ENCODE results near the gene ST6GAL2.

DNA sequence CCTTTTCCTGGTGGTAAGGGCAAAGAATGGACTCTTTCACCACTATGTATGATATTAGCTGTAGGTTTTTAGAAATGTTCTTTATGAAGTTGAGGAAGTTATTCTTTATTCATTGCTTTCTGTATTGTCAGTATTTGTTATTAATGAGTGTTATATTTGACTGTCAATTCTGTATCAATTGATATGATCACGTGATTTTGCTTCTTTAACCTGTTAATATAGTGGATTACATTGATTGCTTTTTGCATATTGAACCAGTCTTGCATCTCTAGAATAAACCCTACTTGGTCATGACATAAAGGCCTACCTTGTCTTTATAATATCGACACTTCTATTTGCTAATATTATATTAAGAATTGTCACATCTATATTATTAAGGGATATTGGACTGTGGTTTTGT, 18.3 kb upstream of the ST6GAL2 start:
- TF ChIP-seq, protein P1, sequence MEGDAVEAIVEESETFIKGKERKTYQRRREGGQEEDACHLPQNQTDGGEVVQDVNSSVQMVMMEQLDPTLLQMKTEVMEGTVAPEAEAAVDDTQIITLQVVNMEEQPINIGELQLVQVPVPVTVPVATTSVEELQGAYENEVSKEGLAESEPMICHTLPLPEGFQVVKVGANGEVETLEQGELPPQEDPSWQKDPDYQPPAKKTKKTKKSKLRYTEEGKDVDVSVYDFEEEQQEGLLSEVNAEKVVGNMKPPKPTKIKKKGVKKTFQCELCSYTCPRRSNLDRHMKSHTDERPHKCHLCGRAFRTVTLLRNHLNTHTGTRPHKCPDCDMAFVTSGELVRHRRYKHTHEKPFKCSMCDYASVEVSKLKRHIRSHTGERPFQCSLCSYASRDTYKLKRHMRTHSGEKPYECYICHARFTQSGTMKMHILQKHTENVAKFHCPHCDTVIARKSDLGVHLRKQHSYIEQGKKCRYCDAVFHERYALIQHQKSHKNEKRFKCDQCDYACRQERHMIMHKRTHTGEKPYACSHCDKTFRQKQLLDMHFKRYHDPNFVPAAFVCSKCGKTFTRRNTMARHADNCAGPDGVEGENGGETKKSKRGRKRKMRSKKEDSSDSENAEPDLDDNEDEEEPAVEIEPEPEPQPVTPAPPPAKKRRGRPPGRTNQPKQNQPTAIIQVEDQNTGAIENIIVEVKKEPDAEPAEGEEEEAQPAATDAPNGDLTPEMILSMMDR (IDR thresholded peaks at IDR 0.05): no peak
- no peak for TF ChIP-seq POLR2A (IDR thresholded peaks at IDR 0.05)

All from lower leg skin (tissue), 3 donors.